Activated T-helper 1 cell treated with anti-CD3 and anti-CD28 coated beads, Interleukin-2, amount 50 U/mL, for 16 hours (primary cell): ENCODE data around the gene RAC2.
A peak's percentile ranks its signal among the peaks of the same experiment; 100 is the strongest.

ENCODE experiments used
- DNase-seq, 2 donors: peaks; one replicate each; pipeline ENCODE4 v3.0.0-alpha.2; 2020; ENCODE audit warnings: low read depth in 1 of 2, low spot score in 1 of 2

The RAC2 gene

DNA sequence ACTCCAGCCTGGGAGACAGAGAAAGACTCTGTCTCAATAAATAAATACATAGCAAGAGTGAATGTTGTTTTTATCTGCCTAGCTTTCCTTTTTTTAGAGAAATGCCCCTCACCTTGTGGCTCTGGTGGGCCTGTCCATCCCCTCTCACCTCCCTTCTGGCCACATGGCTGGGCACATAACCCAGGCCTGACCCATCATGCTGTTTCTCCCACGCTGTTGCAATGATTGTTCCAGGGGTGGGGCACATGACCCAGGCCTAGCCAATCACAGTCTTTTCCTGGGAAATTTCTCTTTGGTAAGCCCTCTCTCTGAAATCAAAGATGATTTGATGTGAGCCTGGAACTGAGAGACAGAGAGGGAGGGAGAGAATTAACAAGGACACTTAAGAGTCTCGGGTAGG lies 32.7 kb upstream of the RAC2 start:
- DNase-seq: no peak

DNA sequence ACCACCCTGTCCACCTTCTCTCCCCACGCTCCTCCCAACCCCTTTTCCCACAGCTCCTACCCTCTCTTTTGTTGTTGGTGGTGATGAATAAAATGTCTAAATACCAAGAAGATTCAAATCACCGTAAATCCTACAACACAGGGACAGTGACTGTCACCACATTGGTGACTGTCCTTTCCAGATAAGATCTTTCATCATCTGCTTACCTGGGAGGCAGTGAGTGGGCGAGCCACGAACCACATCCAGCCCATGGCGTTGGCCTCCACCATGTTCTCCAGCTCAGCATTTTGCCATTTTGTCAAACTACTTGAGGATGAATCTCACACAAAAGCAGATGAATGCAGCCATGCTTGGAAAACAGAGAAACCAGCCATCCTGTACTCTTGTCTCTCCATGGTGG lies 31.6 kb upstream of the RAC2 start:
- no peak for DNase-seq

DNA sequence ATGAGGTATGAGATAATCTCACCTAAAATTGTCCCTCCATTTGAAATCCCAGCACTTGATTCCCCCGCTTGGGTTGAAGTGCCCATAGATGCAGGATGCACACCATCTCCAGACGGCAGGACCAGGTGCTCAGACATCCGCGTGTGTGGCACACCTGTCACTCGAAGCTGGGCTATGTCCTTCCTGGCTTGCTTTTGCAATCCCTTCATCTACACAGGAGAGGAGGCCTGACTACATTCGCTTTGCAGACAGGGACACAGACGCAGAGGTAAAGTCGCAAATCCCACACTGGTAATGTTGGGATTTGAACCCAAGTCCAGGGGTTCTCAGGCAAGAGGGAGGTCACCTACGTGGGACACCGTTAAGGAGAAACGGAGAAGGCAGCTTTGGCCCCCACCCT lies 31.1 kb upstream of the RAC2 start:
- no peak for DNase-seq

DNA sequence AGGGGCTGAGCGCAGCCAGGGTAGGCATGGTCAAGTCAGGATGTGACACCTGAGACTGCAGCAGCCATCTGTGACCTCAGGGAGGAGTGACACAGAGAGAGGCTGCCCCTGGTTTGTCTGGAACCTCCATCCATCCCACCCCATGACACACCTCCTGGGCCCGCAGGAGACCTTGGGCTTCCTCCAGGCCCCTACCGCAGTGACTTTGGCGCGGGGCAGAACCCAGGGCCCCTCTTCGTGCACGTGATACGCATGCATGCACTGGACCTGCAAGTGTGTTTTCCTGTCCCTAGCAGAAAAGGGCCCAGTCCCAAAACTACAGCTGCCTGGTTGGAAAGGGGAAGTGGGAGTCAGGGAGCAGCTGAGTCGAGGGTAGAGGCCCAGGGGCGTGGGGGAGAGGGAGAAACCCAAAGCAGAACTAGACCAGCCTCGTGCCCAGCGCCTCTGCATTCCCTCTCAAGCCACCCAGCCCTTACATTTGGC lies 30.4 kb upstream of the RAC2 start:
- no peak for DNase-seq

DNA sequence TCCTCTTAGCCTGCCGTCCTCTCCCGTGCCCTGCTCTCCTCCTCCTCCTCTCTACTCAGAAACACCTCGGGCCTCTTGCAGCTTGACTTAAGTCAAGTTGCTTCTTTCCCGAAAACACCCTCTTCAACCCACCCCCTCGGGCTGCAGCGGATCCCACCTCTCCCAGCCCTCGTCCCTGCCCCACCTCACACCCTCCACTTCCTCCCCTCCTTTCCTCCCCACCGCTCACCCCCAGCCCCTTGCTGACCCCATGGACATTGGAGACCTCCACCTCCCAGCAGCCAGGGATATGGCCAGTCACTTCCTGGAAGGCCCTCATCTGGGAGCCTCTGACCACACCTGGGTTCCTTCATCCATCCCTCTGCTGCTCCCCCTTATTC lies 29.8 kb upstream of the RAC2 start:
- no peak for DNase-seq

DNA sequence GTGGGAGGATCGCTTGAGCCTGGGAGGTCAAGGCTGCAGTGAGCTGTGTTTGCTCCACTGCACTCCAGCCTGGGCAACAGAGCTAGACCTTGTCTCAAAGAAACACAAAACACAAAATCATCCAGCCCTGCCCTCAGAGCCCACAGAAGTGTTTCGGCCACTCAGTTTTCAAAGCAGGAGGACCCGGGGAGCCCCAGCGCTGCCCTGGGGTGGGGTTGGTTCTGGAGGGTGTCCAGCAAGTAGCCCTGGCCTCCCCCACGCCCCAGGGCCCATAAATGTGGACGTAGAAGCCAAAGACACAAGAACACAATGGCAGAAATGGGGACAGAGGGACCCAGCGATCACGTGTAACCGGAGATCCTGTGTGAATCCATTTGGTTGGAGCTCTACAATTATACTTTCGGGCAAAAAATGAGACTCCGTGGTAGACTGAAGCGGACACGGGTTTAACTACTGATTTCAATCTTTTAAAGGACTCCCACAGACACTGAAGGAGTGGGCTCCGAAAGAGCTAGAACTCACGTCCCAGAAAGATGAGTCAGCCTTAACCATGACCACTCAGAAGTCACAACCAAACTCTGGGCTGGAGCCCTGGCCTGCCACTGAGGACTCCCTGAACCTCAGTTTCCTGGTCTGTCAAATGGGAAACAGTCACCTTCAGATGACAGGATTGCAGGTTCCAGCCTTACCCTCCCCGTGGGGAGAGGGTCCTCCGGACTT lies 29.2 kb upstream of the RAC2 start:
- no peak for DNase-seq

DNA sequence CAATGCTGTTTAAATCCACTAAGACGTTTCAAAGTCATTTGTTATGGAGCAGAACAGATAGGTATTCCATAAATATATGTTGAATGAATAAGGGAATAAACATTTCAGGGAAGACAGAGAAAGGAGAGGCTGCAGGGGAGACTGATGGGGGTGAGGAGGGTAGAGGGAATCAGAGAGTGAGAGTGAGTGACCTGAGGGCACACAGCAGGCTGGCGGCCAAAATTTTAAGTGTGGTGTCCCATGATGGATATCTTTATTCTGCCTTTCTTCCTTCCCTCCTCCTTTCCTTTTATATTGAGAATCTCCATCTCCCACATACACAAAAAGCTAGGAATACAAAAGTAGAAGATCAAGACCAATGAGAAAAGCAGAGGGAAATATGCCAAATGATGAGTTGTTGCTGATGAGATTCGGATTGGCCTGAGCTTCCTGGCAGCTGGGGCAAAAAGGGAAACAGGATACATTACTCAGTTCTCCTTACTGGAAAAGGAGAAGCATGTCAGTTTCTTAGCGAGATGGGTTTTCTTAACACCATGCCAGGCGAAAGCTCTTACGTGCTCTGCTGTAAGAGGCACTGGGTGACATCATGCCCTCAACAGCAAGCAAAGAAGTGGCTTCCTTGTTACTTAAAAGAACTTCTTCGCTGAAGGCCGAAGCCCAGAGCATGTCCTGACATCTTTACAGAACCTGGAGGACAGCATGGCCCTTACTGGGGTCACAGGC lies 27.0 kb upstream of the RAC2 start:
- no peak for DNase-seq

DNA sequence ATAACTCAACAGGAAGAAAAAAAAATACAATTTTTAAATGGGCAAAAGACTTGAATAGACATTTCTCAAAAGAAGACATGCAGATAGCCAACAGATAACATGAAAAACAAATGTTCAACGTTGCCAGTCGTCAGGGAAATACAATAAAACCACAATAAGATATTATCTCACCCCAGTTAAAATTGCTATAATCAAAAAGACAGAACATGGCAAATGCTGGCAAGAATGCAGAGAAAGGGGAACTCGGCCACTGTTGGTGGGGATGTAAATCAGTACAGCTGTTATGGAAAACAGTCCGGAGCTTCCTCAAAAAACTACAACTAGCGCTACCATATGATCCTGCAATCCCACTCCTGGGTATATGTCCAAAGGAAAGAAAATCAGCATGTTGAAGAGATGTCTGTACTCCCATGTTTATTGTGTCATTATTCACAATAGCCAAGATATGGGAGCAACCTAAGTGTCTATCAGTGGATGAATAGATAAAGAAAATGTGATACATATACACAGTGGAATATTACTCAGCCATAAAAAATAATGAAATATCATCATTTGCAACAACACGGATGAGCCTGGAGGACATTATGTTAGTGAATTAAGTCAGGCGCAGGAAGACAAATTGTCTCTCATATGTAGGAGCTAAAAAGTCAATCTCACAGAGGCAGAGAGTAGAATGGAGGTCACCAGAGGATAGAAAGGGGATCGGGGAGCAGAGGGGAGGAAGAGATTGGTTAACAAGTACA lies 26.0 kb upstream of the RAC2 start:
- no peak for DNase-seq

DNA sequence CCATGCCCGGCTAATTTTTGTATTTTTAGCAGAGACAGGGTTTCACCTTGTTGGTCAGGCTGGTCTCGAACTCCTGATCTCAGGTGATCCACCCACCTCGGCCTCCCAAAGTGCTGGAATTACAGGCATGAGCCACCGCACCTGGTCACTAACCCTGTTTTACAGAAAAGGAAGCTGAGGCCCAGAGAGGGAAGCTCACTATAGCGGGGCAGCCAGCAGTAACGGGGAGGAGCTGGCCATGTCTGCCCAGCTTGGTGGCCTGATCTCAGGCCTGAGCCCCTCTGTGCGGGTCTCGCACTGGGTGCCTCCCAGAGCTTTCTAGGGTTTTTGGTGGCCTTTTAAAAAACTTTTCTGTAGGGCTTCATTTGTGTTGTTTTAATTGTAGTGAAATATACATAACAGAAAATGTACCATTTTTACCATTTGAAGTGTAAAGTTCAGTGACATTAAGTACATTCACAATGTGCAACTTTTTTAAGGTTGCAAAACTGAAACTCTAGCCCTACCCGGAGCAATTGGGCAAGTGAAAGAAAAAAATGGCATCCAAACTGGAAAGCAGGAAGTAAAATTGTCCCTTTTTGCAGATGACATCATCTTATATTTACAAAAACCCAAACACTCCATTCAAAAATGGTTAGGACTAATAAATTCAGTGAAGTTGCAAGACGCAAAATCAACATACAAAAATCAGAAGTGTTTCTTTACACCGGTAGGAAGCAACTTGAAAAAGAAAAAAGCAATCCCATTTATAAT lies 23.8 kb upstream of the RAC2 start:
- no peak for DNase-seq

DNA sequence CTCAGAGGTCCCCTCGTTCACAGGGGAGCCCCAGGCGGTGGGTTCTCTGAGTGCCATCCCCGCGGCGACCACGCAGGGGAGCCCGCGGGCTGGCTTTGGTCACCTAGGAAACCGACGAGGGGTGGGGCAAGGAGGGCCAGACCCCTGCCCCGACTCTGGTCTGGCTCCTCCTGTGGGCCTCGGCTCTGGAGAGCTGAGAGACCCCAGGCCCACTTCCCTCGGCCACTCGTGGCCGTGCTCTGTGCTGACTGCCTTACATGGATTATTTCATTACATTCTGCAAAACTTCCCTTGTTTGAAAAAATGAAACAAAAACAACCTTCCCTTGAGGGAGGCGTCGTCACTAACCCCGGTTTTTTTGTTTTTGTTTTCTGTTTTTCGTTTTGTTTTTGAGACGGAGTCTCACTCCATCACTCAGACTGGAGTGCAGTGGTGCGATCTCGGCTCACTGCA lies 23.1 kb upstream of the RAC2 start:
- peak; percentile 45 to 61 for DNase-seq

DNA sequence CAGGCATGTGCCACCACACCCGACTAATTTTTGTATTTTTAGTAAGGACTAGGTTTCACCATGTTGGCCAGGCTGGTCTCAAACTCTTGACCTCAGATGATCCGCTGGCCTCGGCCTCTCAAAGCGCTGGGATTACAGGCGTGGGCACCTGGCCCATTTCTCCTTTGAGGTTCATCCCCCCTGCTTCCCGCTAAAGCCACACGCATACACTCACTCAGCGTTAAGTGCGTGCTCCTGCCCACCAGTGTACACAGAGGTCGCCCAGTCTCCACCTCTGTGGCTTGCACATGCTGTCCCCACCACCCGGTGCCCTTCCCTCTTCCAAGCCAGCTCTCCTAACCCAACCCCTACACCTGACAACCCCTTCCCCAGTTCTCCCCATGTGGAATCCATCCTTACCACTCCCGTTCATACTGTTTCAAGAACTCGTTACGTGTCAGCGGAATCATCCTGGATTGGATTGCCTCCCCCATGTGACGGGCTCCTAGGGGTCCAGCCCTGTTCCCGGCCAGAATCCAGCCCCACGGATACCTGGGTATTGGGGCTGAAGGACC lies 22.6 kb upstream of the RAC2 start:
- DNase-seq: no peak

DNA sequence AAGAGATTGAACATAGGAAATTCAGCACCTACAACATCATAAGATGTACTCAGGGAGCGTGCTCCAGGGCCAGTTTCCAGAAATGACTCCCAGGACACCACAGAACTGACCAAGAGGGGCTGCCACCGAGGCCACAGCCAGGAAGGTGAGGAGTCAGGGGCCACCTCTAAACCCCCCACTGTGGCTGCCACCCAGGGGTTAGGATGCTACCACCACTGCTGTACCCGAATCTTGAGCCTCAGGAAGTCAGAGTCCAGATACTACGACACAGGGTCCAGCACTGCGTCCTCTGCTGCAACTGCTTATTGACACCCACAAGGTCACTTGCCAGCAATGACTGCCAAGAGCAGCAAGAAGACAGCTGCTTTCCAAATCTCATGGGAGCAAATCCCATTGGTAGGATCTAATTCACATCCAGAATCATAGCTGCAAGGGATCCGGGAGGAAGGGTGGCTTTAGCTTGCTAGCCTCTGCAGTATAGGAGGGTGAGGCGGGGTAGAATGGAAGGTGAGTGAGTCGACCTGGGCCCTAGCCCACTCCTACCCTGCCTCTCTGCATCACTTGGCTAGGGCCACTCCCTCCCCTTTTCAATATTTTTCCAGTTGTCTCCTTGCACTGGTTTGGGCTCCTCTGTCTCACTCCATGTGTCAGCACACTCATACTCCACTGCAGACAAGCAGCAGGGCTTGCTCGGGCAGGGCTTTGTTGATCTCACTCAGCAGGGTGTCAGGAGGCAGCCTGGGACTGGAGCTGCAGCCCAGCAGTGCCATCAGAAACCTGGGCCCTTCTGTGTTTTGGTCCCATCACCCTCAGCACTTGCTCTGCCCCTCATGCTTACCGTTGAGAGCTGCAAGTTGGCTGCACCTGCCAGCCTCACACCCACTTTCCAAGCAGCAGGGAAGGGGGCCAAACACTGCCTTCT lies 20.2 kb upstream of the RAC2 start:
- no peak for DNase-seq

DNA sequence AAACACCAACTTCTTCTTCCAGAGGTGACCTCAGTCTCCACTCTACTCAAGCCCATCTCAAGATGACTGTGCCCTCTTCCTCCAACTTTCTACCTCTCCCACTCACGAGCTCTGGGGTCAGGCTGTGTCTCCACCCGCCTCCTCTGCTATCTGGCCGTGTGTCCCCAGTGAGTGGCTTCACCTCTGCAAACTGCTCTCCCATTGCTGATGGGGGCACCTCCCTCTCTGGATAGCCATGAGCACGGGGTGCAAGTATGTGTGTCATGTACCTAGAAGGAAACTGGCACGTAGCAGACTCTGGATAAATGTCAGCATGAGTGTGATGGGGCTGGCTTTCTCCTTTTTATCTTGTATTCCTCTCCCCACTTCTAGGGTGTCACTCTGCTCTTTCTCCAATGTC lies 18.3 kb upstream of the RAC2 start:
- no peak for DNase-seq

DNA sequence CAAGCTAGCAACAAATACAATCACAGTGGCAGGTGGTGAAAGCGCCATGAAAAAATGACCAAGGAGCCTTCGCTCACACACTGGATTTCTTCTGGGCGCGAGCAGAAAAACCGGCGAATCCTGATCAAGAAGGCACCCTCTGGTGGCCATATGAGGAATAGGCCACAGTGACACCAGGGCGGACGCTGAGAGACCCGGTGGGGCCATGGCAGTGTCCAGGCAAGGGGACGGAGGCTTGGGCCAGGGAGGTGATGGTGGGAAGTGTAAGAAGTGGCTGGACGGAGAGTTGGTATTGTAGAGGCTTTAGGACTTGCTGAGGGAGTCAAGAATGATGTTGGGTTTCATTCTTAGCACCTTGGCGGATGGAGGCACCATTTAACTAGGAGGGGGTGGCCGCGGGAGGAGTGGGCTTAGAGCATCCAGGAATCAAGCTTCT lies 16.9 kb upstream of the RAC2 start:
- no peak for DNase-seq

DNA sequence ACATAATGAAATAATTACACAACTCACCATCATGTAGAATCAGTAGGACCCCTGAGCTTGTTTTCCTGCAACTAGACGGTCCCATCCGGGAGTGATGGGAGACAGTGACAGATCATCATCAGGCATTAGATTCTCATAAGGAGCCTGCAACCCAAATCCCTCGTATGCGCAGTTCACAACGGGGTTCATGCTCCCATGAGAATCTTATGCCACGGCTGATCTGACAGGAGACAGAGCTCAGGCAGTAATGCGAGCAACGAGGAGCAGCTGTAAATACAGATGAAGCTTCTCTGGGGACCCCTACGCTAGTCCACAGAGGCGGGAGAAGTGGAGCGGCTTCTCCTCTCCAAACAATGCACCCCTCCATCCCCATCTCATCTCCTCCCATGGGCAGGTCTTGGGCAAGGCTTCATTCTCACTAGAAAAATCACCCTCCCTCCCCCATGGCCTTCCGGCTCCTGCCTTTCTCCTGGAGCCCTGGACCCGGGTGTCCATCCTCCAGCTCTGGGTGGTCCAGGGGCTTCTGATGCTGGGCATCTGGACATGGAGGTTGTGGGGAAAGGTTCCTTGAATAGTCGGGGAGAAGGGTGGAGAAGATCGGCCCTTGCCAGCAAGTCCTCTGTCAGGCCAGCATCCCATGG lies 16.2 kb upstream of the RAC2 start:
- no peak for DNase-seq

DNA sequence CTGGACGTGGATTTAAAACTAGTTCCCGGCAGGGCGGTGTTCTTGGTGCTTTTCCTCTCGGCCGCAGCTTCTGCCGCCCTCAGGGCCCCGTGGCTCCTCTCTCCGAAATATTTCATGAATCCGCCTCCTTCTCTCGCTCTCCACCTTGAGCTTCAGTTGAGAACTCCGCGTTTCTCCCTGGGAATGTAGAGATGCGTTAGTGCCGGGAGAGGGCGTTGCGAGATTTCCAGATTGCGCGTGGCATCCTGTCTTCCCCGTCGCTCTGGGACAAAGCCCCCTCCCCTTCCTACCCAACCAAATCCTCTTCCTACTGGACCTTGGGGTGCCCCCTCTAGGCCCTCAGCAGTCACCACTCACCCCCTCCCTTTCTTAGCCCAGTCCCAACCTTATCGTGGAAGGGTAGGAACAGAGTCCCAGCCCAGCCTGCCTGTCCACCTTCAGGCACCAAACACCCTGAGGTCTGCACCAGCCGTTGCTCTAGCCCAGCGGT lies 15.5 kb upstream of the RAC2 start:
- DNase-seq: no peak

DNA sequence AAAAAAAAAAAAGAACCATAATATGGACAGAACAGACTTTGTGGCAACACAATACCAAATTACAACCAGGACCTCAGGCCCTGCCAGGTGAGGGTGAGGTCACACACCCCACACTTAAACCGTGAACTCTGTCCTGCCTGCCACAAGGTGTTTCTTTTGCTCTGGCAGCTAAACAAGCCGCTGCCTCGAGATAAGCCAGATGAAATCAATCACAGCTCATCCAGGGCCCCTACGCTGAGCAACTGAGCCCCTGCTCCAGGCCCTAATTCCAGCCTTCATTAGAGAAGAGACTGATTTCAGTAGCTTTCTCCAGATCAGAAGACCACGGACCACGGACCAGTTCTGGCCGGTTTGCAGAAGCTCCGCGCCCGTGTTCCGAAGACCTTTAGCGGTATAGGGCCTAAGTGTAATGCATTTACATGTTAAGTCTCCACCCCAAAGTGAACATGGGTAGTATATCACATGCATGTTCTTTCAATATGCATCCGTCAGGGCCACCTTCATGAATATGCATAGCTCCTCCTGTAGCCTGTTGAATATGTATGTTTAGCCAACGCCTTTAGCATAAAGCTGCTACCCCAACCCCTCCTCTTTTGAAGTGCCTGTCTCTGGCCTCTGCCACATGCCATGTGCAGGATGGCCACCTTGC lies 14.8 kb upstream of the RAC2 start:
- DNase-seq: no peak

DNA sequence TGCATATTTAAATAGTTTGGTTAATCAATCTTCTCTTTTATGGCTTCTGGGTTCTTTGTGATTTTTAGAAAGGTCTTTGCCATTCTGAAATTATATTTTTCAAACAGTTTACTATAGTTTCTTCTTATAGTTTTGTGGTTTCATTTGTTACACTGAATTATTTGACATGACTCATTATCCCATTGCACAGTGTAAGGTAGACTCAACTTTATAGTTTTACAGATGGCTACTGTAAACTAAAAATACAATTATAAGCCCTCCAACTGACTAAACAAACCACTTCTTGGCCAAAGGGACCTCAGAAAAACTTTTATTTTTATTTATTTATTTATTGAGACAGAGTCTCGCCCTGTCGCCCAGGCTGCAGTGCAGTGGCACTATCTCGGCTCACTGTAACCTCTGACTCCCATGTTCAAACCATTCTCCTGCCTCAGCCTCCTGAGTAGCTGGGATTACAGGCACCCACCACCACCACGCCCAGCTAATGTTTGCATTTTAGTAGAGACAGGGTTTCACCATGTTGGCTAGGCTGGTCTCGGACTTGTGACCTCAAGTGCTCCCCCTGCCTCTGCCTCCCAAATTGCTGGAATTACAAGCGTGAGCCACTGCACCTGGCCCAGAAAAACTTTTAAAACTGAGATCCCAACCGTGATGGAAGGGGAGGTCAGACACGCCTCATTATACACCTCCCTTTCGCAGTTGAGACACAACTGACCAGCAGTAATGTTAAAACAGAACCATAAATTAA lies 14.1 kb upstream of the RAC2 start:
- no peak for DNase-seq
